ENCODE measurements around the gene FTCD. TPM values are rescaled to one million over a fixed set of nuclear protein-coding genes. Genes with fewer than 3 reads are reported as not detected.
A peak's percentile ranks its signal among the peaks of the same experiment; 100 is the strongest.

The FTCD gene
- total RNA-seq, 1 experiment from 2014 or later: 6.7 TPM

- H2BK20ac ChIP-seq (ENCODE audit: low read depth, low read length, poor library complexity, severe bottlenecking): no peak overlapping the region
- H3K4me1 ChIP-seq (ENCODE audit: insufficient read depth, low read length): 0 out of 2 replicates have a peak, but pooled peaks cover 3% of the 10 kb centered on the region
- no peak for DNase-seq
- no peak overlapping the region for H3K23ac ChIP-seq (ENCODE audit: insufficient read length, low read depth, low read length)
- Mint-ChIP-seq H3K27ac (peak overlapping the region in 1 of 3 experiments; percentile 8; a peak in 2 of 7 replicates), H3K36me3 (ENCODE audit: insufficient read depth in 1 of 3, low read depth in 3 of 3) (peaks cover 9 to 28% (median 16%) of the 10 kb centered on the region in 3 experiments; a peak in 6 of 7 replicates), H3K9me3 (peaks cover 9 to 27% of the 10 kb centered on the region in 2 experiments; a peak in 4 of 5 replicates), H3K4me3 (no peak overlapping the region), H3K27me3 (ENCODE audit: low read depth) (no peaks in the 10 kb centered on the region), H3K4me1 (peaks cover 0 to 7% of the 10 kb centered on the region in 2 experiments; a peak in 2 of 4 replicates)
- H3K79me1 ChIP-seq (ENCODE audit: insufficient read depth, low read depth, low read length, poor library complexity, severe bottlenecking): peaks cover 6% of the 10 kb centered on the region
- no CpG with 5 or more reads among the region's 1 CpG for WGBS (ENCODE audit: extremely low coverage, insufficient read length, low lambda C conversion rate)
- H4K20me1 ChIP-seq (ENCODE audit: control insufficient read depth, insufficient read depth, insufficient read length): no peaks in the 10 kb centered on the region
- no peak overlapping the region for H3T11ph ChIP-seq (ENCODE audit: low read length)
- H2BK120ac ChIP-seq (ENCODE audit: low read depth, low read length, poor library complexity, severe bottlenecking): no peak overlapping the region
- no peaks in the 10 kb centered on the region for H3K9me3 ChIP-seq (ENCODE audit: control insufficient read depth, low read depth, low read length)
- no peak overlapping the region for H4K5ac ChIP-seq (ENCODE audit: insufficient read length, low read depth, low read length)
- H3K27me3 ChIP-seq (ENCODE audit: insufficient read depth, low read length): no peaks in the 10 kb centered on the region
- no peak for TF ChIP-seq CTCF (conservative IDR thresholded peaks at IDR 0.05)
- no peak overlapping the region for H3K4ac ChIP-seq (ENCODE audit: low read depth, low read length)
- no peak overlapping the region for H2BK12ac ChIP-seq (ENCODE audit: insufficient read length, low read depth, low read length)
- H3K79me2 ChIP-seq (ENCODE audit: insufficient read depth, low read length): no peaks in the 10 kb centered on the region; the same call in 1 of the 2 replicates
- H3K18ac ChIP-seq (ENCODE audit: insufficient read length, low read depth, low read length): no peak overlapping the region
- no peak overlapping the region for H2AFZ ChIP-seq (ENCODE audit: low read length)
- no peak overlapping the region for H3K56ac ChIP-seq (ENCODE audit: insufficient read length, low read depth, low read length)
- no peak overlapping the region for H2BK15ac ChIP-seq (ENCODE audit: low read depth, low read length)
- no peak overlapping the region for H3K4me2 ChIP-seq (ENCODE audit: insufficient read depth, insufficient read length, low read length)
- H3K23me2 ChIP-seq (ENCODE audit: insufficient read length, low read depth, low read length, poor library complexity, severe bottlenecking): no peaks in the 10 kb centered on the region
- no peak overlapping the region for H4K8ac ChIP-seq (replicated peaks; ENCODE audit: insufficient read length, low read depth, low read length)
- no peak overlapping the region for H3K9ac ChIP-seq (ENCODE audit: extremely low read depth, insufficient read length, low read length)
- no peak overlapping the region for H4K91ac ChIP-seq (ENCODE audit: insufficient read length, low read depth, low read length)
- no peak overlapping the region for H3K27ac ChIP-seq (ENCODE audit: insufficient read length, low read depth, low read length)
- H2BK5ac ChIP-seq (ENCODE audit: insufficient read length, low read length): no peak overlapping the region
- no peak overlapping the region for H3K14ac ChIP-seq (ENCODE audit: insufficient read depth, low read length)
- H2AK5ac ChIP-seq (ENCODE audit: insufficient read length, low read length): no peak overlapping the region
Measured at GRCh38 chr21:46173573-46173972, 18.2 kb upstream of the FTCD start.
